Natural killer cell (primary cell): ENCODE results near the gene TANGO6. TPM values are rescaled to one million over a fixed set of nuclear protein-coding genes. Genes with fewer than 3 reads are reported as not detected.

Source experiments
- ATAC-seq, 3 donors: fragments of 150-1000 bp in 2 of 3; fragments of 200-7000 bp in 1 of 3; cut with Tn5 transposase; 1 replicate in 1 of 3; 2 replicates in 2 of 3; pipeline ENCODE4 v1.10.0; 2021; ENCODE audit warnings: mild to moderate bottlenecking in 2 of 3, moderate library complexity in 2 of 3
- DNase-seq, 2 donors: peaks; one replicate each; pipeline versions ENCODE4 v3.0.0 to v3.0.0-alpha.2; 2013 to 2021; ENCODE audit warnings: mixed read lengths in 1 of 2
- H3K27ac ChIP-seq: one replicate; pipeline ENCODE4 v1.5.1; 2013; ENCODE audit warnings: mild to moderate bottlenecking, low read length
- H3K27me3 ChIP-seq: one replicate; pipeline ENCODE4 v1.6.1; 2013; ENCODE audit warnings: low read length; ENCODE audit not compliant: control insufficient read depth, insufficient read depth
- H3K36me3 ChIP-seq: one replicate; pipeline ENCODE4 v1.6.1; 2013; ENCODE audit warnings: low read length; ENCODE audit not compliant: control insufficient read depth, insufficient read depth
- H3K4me1 ChIP-seq: one replicate; pipeline ENCODE4 v1.6.1; 2013; ENCODE audit warnings: low read length; ENCODE audit not compliant: control insufficient read depth, insufficient read depth
- H3K4me3 ChIP-seq: one replicate; pipeline ENCODE4 v1.5.1; 2013; ENCODE audit warnings: low read length
- H3K9me3 ChIP-seq: one replicate; pipeline ENCODE4 v1.6.1; 2013; ENCODE audit warnings: low read length; ENCODE audit not compliant: control insufficient read depth, insufficient read depth
- H3K27ac Mint-ChIP-seq, 2 donors: one replicate each; pipeline ENCODE4 v1.8.0; 2022; ENCODE audit warnings: mild to moderate bottlenecking in 2 of 2, mixed read lengths in 2 of 2, moderate library complexity in 1 of 2
- H3K27me3 Mint-ChIP-seq, 2 donors: one replicate each; pipeline ENCODE4 v1.8.0; 2022; ENCODE audit warnings: low read depth in 2 of 2, mixed read lengths in 2 of 2
- H3K36me3 Mint-ChIP-seq: one replicate; pipeline ENCODE4 v1.8.0; 2022; ENCODE audit warnings: mixed read lengths
- H3K4me1 Mint-ChIP-seq, 2 donors: one replicate each; pipeline ENCODE4 v1.8.0; 2022; ENCODE audit warnings: mixed read lengths in 2 of 2
- H3K4me3 Mint-ChIP-seq: one replicate; pipeline ENCODE4 v1.8.0; 2022; ENCODE audit warnings: mild to moderate bottlenecking, moderate library complexity, mixed read lengths
- H3K9me3 Mint-ChIP-seq, 2 donors: one replicate each; pipeline ENCODE4 v1.8.0; 2022; ENCODE audit warnings: mixed read lengths in 2 of 2
- CTCF ChIP-seq: fragments of 200-600 bp; IDR thresholded peaks from one replicate; pipeline ENCODE4 v1.8.0; 2022; ENCODE audit warnings: antibody characterized with exemption
- WGBS: methylation state at CpG from one replicate; pipeline ENCODE4 v1.1.7; 2013; ENCODE audit warnings: missing lambda C conversion rate; ENCODE audit not compliant: insufficient coverage; 5-methylcytosine and 5-hydroxymethylcytosine counted together
- intact Hi-C: fragments of 100-400 bp; cut with micrococcal nuclease; formaldehyde crosslinking; loops from one replicate; pipeline ENCODE4 v1.14.2; 2022
- total RNA-seq, 4 donors: library from RNA; stranded (reverse); fragments of 120-200 nt in 1 of 4; gene quantifications; one replicate each; pipeline versions ENCODE4 v1.2.3 to v1.2.4, GENCODE V29; 2013 to 2022

The TANGO6 gene
- total RNA-seq, 3 donors from 2014 or later (not counting 1 experiment from before 2014, with no cell fraction given): 21.2 to 27.3 (median 23.9) TPM

GRCh38 chr16:68927018-68927417, 83.7 kb downstream of the TANGO6 start:
- H3K36me3 Mint-ChIP-seq: peaks cover 26% of the 10 kb centered on the region
- WGBS: 94% methylated on average over 2 of the region's 3 CpGs
- Histone ChIP-seq H3K4me1 (no peaks in the 10 kb centered on the region), H3K36me3 (peaks cover 27% of the 10 kb centered on the region), H3K27ac (no peak overlapping the region), H3K27me3 (no peaks in the 10 kb centered on the region), H3K4me3 (no peak overlapping the region), H3K9me3 (no peaks in the 10 kb centered on the region)
- no peaks in the 10 kb centered on the region for H3K4me1 Mint-ChIP-seq
- no peaks in the 10 kb centered on the region for H3K27me3 Mint-ChIP-seq
- no peak for ATAC-seq
- intact Hi-C loops: no loop called here
- no peak overlapping the region for H3K4me3 Mint-ChIP-seq
- no peak for DNase-seq
- H3K9me3 Mint-ChIP-seq: no peaks in the 10 kb centered on the region
- no peak overlapping the region for H3K27ac Mint-ChIP-seq
- no peak for TF ChIP-seq CTCF

DNA sequence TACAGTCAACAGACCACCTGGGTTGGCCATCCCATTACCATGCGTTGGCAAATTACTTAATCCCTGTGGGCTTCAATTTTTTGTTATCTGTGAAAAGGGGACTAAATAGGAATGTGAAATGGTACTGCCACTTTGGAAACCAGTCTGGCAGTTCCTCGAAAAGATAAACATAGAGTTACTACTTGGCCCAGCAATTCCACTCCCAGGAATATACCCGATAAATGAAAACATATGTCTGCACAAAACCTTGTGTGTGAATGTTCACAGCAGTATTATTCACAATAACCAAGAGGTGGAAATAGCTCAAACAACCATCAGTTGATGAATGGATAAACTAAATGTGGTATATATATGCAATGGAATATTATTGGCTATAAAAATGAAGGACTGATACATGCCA, 87.9 kb downstream of the TANGO6 start:
- intact Hi-C loops: no loop called here
- H3K4me3 ChIP-seq: no peak overlapping the region
- no peak for TF ChIP-seq CTCF
- DNase-seq (no peak), ATAC-seq (no peak)
- no peaks in the 10 kb centered on the region for H3K27me3 ChIP-seq
- H3K4me1 ChIP-seq: no peaks in the 10 kb centered on the region
- Mint-ChIP-seq H3K9me3 (no peaks in the 10 kb centered on the region), H3K27me3 (no peaks in the 10 kb centered on the region), H3K27ac (no peak overlapping the region), H3K4me1 (no peaks in the 10 kb centered on the region), H3K4me3 (no peak overlapping the region), H3K36me3 (peaks cover 32% of the 10 kb centered on the region)
- no peak overlapping the region for H3K27ac ChIP-seq
- 100% methylated on average over 2 of the region's 3 CpGs for WGBS
- H3K36me3 ChIP-seq: peaks cover 31% of the 10 kb centered on the region
- no peaks in the 10 kb centered on the region for H3K9me3 ChIP-seq

DNA sequence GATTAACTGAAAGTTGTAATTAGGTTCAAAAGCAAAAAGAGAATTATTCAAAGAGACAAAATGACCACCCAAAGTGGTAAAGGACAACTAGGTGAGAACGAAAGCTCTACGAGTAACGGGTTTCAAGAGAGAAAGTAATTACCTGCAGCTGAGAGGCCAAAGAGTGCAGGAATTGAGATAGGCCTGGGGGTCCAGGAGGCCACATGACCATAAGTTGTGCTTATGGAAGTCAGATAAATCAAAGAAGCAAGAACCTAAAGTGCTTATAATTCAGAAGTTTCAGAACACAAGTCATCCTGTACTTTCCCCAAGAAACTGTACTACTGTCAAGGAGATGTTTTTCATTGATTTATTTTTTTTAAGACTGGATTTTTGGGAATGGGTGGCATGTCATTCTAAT, 91.1 kb downstream of the TANGO6 start:
- no peak overlapping the region for H3K27ac ChIP-seq
- Mint-ChIP-seq H3K27me3 (no peaks in the 10 kb centered on the region), H3K4me3 (no peak overlapping the region), H3K4me1 (no peaks in the 10 kb centered on the region), H3K27ac (no peak overlapping the region), H3K36me3 (peaks cover 22% of the 10 kb centered on the region), H3K9me3 (no peaks in the 10 kb centered on the region)
- TF ChIP-seq CTCF: no peak
- H3K36me3 ChIP-seq: peaks cover 23% of the 10 kb centered on the region
- ATAC-seq: no peak
- H3K9me3 ChIP-seq: no peaks in the 10 kb centered on the region
- no peak overlapping the region for H3K4me3 ChIP-seq
- DNase-seq: no peak
- no peaks in the 10 kb centered on the region for H3K27me3 ChIP-seq
- H3K4me1 ChIP-seq: no peaks in the 10 kb centered on the region
- WGBS: 100% methylated on average over 3 of the region's 3 CpGs
- intact Hi-C loops: no loop called here

DNA sequence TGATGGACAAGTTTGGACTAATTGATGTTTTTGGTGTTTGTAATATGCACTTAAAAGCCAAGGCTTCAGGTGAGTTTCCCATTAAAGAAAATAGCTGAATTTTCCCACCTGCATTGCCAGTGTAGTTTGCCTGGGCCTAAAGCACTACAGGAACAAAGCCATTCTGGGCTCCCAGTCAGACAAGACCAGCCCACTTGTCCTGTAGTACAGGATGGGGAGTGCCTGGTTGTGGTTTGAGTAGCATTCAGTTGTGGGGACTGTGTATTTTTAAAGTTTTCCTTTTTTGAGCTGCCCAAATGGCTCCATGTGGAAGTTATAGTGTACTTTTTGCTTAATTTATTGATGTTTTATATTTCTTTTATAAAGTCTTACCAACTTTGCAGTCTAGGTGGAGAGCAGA, 91.7 kb downstream of the TANGO6 start:
- no peak overlapping the region for H3K4me3 ChIP-seq
- Mint-ChIP-seq H3K4me3 (no peak overlapping the region), H3K9me3 (no peaks in the 10 kb centered on the region), H3K36me3 (peaks cover 20% of the 10 kb centered on the region), H3K27ac (no peak overlapping the region), H3K4me1 (no peaks in the 10 kb centered on the region), H3K27me3 (no peaks in the 10 kb centered on the region)
- ATAC-seq (no peak), DNase-seq (no peak)
- no peak for TF ChIP-seq CTCF
- peaks cover 18% of the 10 kb centered on the region for H3K36me3 ChIP-seq
- H3K4me1 ChIP-seq: no peaks in the 10 kb centered on the region
- no peak overlapping the region for H3K27ac ChIP-seq
- no peaks in the 10 kb centered on the region for H3K9me3 ChIP-seq
- intact Hi-C loops: no loop called here
- H3K27me3 ChIP-seq: no peaks in the 10 kb centered on the region
